ENCODE data around the gene ZC3H4.
A peak's percentile ranks its signal among the peaks of the same experiment; 100 is the strongest.

The ZC3H4 gene

GRCh38 chr19:47022541-47023447 lies 90.8 kb downstream of the ZC3H4 start:
- no peak overlapping the region for H3K4me3 ChIP-seq (replicated peaks; ENCODE audit: low read depth, low read length)
- DNase-seq (ENCODE audit: low read depth) = no peak
- TF ChIP-seq, protein P1, sequence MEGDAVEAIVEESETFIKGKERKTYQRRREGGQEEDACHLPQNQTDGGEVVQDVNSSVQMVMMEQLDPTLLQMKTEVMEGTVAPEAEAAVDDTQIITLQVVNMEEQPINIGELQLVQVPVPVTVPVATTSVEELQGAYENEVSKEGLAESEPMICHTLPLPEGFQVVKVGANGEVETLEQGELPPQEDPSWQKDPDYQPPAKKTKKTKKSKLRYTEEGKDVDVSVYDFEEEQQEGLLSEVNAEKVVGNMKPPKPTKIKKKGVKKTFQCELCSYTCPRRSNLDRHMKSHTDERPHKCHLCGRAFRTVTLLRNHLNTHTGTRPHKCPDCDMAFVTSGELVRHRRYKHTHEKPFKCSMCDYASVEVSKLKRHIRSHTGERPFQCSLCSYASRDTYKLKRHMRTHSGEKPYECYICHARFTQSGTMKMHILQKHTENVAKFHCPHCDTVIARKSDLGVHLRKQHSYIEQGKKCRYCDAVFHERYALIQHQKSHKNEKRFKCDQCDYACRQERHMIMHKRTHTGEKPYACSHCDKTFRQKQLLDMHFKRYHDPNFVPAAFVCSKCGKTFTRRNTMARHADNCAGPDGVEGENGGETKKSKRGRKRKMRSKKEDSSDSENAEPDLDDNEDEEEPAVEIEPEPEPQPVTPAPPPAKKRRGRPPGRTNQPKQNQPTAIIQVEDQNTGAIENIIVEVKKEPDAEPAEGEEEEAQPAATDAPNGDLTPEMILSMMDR (IDR thresholded peaks at IDR 0.05; ENCODE audit: low read length, missing control alignments) = no peak

DNA sequence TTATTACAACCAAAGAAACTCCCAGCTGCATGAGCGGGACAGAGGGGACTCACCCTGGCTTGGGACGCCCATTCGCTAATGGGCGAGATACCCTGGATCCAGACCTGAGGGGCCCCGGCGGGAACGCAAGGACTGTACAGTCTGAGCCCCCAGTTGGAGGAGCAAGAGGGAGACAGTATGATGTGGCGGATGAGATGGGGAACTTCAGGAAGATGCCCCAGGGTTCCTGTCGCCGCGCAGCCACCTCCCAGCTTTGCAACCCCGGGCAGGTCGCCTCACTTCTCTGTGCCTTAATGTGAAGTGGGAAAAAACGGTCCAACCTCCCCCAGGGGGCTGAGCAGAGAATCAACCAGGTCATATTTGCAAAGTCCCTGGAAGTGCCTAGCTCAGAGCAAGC lies 91.4 kb downstream of the ZC3H4 start:
- DNase-seq (ENCODE audit: low read depth) = no peak

GRCh38 chr19:47021536-47022139 lies 91.9 kb downstream of the ZC3H4 start:
- DNase-seq (ENCODE audit: low read depth) = no peak
- H3K4me3 ChIP-seq (replicated peaks; ENCODE audit: low read depth, low read length) = no peak overlapping the region
- TF ChIP-seq, protein P1 (IDR thresholded peaks at IDR 0.05; ENCODE audit: low read length, missing control alignments) = no peak

More for the DNA sequence above, 91.4 kb downstream of the ZC3H4 start:
- TF ChIP-seq, protein P1 (IDR thresholded peaks at IDR 0.05; ENCODE audit: low read length, missing control alignments) = no peak
- H3K4me3 ChIP-seq (replicated peaks; ENCODE audit: low read depth, low read length) = no peak overlapping the region

GRCh38 chr19:47020992-47021496 lies 92.5 kb downstream of the ZC3H4 start:
- DNase-seq (ENCODE audit: low read depth) = peak; percentile 11
- TF ChIP-seq, protein P1 (IDR thresholded peaks at IDR 0.05; ENCODE audit: low read length, missing control alignments) = no peak
- H3K4me3 ChIP-seq (replicated peaks; ENCODE audit: low read depth, low read length) = peak overlapping the region; percentile 40

GRCh38 chr19:47020132-47020805 lies 93.3 kb downstream of the ZC3H4 start:
- TF ChIP-seq, protein P1 (IDR thresholded peaks at IDR 0.05; ENCODE audit: low read length, missing control alignments) = no peak
- DNase-seq (ENCODE audit: low read depth) = no peak
- H3K4me3 ChIP-seq (replicated peaks; ENCODE audit: low read depth, low read length) = peak overlapping the region; percentile 29

GRCh38 chr19:47019431-47020041 lies 94.0 kb downstream of the ZC3H4 start, which contains the start of gene NPAS1:
TSS of gene NPAS1 (plus strand) at chr19:47019837. CDS start at chr19:47021048, 1,211 bp downstream.
- H3K4me3 ChIP-seq (replicated peaks; ENCODE audit: low read depth, low read length) = peak within 1 kb of the TSS; percentile 40
- no peak for DNase-seq (ENCODE audit: low read depth)

More at GRCh38 chr19:47019431-47020041, 94.0 kb downstream of the ZC3H4 start, which contains the start of gene NPAS1:
- TF ChIP-seq, protein P1 (IDR thresholded peaks at IDR 0.05; ENCODE audit: low read length, missing control alignments) = no peak
